Gastroesophageal sphincter (tissue), 3 donors: ENCODE measurements around the gene HOXC9.

Source experiments
- CTCF ChIP-seq, 4 experiments: fragments of 200-600 bp in 2 of 4; fragments of 450-650 bp in 2 of 4; sonication (generic) in 1 of 4; IDR thresholded peaks; one replicate each; pipeline ENCODE4 v1.5.1; 2017 to 2019; ENCODE audit warnings: antibody characterized with exemption in 4 of 4, mild to moderate bottlenecking in 2 of 4, moderate library complexity in 2 of 4
- EP300 ChIP-seq: sonication (generic); formaldehyde crosslinking; IDR thresholded peaks from one replicate; pipeline ENCODE4 v1.6.1; 2017; ENCODE audit warnings: antibody characterized with exemption, mild to moderate bottlenecking
- POLR2A ChIP-seq, 2 donors: fragments of 450-650 bp; IDR thresholded peaks; one replicate each; pipeline ENCODE4 v1.6.1; 2017; ENCODE audit warnings: antibody characterized with exemption in 2 of 2, mild to moderate bottlenecking in 2 of 2, moderate library complexity in 1 of 2
- POLR2AphosphoS5 ChIP-seq: sonication (generic); formaldehyde crosslinking; IDR thresholded peaks from one replicate; pipeline ENCODE4 v1.6.1; 2017; ENCODE audit warnings: antibody characterized with exemption

- TF ChIP-seq POLR2AphosphoS5 (no peak), CTCF (IDR thresholded peaks at IDR 0.05) (no peak), EP300 (no peak), POLR2A (IDR thresholded peaks at IDR 0.05) (no peak)
Observed at GRCh38 chr12:53967421-53967925, 32.5 kb upstream of the HOXC9 start.
